K562 (cell line): ENCODE measurements around the gene CFL2. TPM values are rescaled to one million over a fixed set of nuclear protein-coding genes. Genes with fewer than 3 reads are reported as not detected.

Experiments
- ATAC-seq: fragments of 200-7000 bp; cut with Tn5 transposase; 3 replicates; pipeline ENCODE4 v1.9.1; 2020; ENCODE audit warnings: moderate library complexity
- BruUV-seq: library from RNA; stranded (reverse); fragments of 400-500 nt; replicated peaks from 2 replicates; lab custom pipeline; 2021; lab: Mats Ljungman, UMichigan
- CTCF ChIA-PET: fragments of 300-600 bp; formaldehyde crosslinking; extraction: SDS; loops from one replicate; lab custom pipeline; 2021; ENCODE audit warnings: low intra/inter-chr PET ratio; lab: Yijun Ruan, JAX
- POLR2A ChIA-PET: fragments of 300-600, 350-650 bp; sonication (Branson Sonifier 250); formaldehyde crosslinking; extraction: SDS; loops from one replicate; lab custom pipeline; 2021; ENCODE audit warnings: antibody characterized with exemption, inconsistent platforms; lab: Yijun Ruan, JAX
- DNase-seq, 4 experiments: peaks; one replicate each; pipeline versions ENCODE4 v3.0.0 to v3.0.0-alpha.2; 2011 to 2018; ENCODE audit warnings: low spot score in 3 of 4, mixed read lengths in 3 of 4; ENCODE audit errors: extremely low read depth in 1 of 4
- FAIRE-seq: peaks from 2 replicates; lab custom pipeline; 2011; peaks lifted over from hg19 to GRCh38; lab: Jason Lieb, UNC
- H2AFZ ChIP-seq: 2 replicates; pipeline ENCODE4 v1.6.0; 2011; ENCODE audit warnings: low read depth, low read length, control low read depth, inconsistent platforms
- H3K27ac ChIP-seq: fragments of 200-600 bp; 3 replicates; pipeline ENCODE4 v1.8.0; 2011; ENCODE audit warnings: low read depth, mild to moderate bottlenecking, control low read depth, inconsistent platforms, low read length, moderate library complexity, mixed read lengths; ENCODE audit errors: extremely low read depth
- H3K27me3 ChIP-seq, 2 experiments: fragments of 300-600 bp in 1 of 2; 2 replicates in 1 of 2; 3 replicates in 1 of 2; pipeline versions ENCODE4 v1.6.0 to v1.8.0; 2011; ENCODE audit warnings: inconsistent platforms in 2 of 2, low read length in 2 of 2, mild to moderate bottlenecking in 1 of 2, mixed read lengths in 1 of 2, moderate library complexity in 1 of 2; ENCODE audit not compliant: control insufficient read depth in 2 of 2, insufficient read depth in 2 of 2
- H3K36me3 ChIP-seq: fragments of 300-600 bp; 3 replicates; pipeline ENCODE4 v1.8.0; 2011; ENCODE audit warnings: mild to moderate bottlenecking, low read length, inconsistent platforms; ENCODE audit not compliant: control insufficient read depth, insufficient read depth
- H3K4me1 ChIP-seq, 2 experiments: fragments of 200-600 bp in 1 of 2; replicated peaks in 1 of 2; 2 replicates in 1 of 2; 3 replicates in 1 of 2; pipeline versions ENCODE4 v1.5.1 to v1.8.0; 2011; ENCODE audit warnings: inconsistent platforms in 2 of 2, low read length in 2 of 2, mild to moderate bottlenecking in 1 of 2, mixed read lengths in 1 of 2, moderate library complexity in 1 of 2; ENCODE audit not compliant: control insufficient read depth in 2 of 2, insufficient read depth in 2 of 2
- H3K4me2 ChIP-seq: 2 replicates; pipeline ENCODE4 v1.6.1; 2011; ENCODE audit warnings: low read length, control low read depth, inconsistent platforms, mixed read lengths; ENCODE audit not compliant: insufficient read depth
- H3K4me3 ChIP-seq: fragments of 200-600 bp; sonication (generic), shearing (Covaris generic); 2 replicates; pipeline ENCODE4 v1.5.1; 2016; ENCODE audit warnings: control low read depth, inconsistent platforms
- H3K79me2 ChIP-seq: fragments of 200-600 bp; 3 replicates; pipeline ENCODE4 v1.8.0; 2011; ENCODE audit warnings: low read length, inconsistent platforms; ENCODE audit not compliant: control insufficient read depth, insufficient read depth
- H3K9ac ChIP-seq, 2 experiments: 2 replicates each; pipeline versions ENCODE4 v1.6.0 to v1.6.1; 2011; ENCODE audit warnings: low read depth in 2 of 2, low read length in 2 of 2, control low read depth in 1 of 2, inconsistent platforms in 1 of 2, mild to moderate bottlenecking in 1 of 2, mixed read lengths in 1 of 2; ENCODE audit not compliant: insufficient read depth in 1 of 2
- H3K9me1 ChIP-seq: one replicate; pipeline ENCODE4 v1.6.0; 2011; ENCODE audit warnings: inconsistent platforms, mild to moderate bottlenecking, low read length, moderate library complexity; ENCODE audit not compliant: control insufficient read depth, insufficient read depth
- H3K9me3 ChIP-seq: replicated peaks from 2 replicates; pipeline ENCODE4 v1.5.1; 2011; ENCODE audit warnings: low read depth, low read length, inconsistent platforms; ENCODE audit not compliant: control insufficient read depth, insufficient read depth
- H4K20me1 ChIP-seq: replicated peaks from 2 replicates; pipeline ENCODE4 v1.6.1; 2011; ENCODE audit warnings: low read length, inconsistent platforms, mixed read lengths; ENCODE audit not compliant: control insufficient read depth, insufficient read depth
- BRD9 ChIP-seq: fragments of 450-650 bp; IDR thresholded peaks from 2 replicates; pipeline ENCODE4 v1.6.1; 2018; ENCODE audit warnings: low read depth; ENCODE audit not compliant: partially characterized antibody
- BRF1 ChIP-seq: IDR thresholded peaks from 3 replicates; pipeline ENCODE4 v1.6.1; 2011; ENCODE audit warnings: borderline replicate concordance, mild to moderate bottlenecking; ENCODE audit not compliant: insufficient read length; ENCODE audit errors: extremely low read depth
- ETV5 ChIP-seq: sonication (generic); formaldehyde crosslinking; IDR thresholded peaks from 2 replicates; pipeline ENCODE4 v1.4.0; 2020; ENCODE audit warnings: low read depth, mild to moderate bottlenecking, missing genetic modification reagents
- POLR2H ChIP-seq: IDR thresholded peaks from 2 replicates; pipeline ENCODE4 v1.6.1; 2016; ENCODE audit warnings: missing genetic modification characterization, low read depth, mild to moderate bottlenecking, control low read depth, missing compliant biosample characterization, moderate library complexity
- RFX1 ChIP-seq: fragments of 450-650 bp; IDR thresholded peaks from 2 replicates; pipeline ENCODE4 v1.6.1; 2016; ENCODE audit warnings: mild to moderate bottlenecking, moderate library complexity
- SRSF3 ChIP-seq: fragments of 200-400 bp; formaldehyde crosslinking; IDR thresholded peaks from 2 replicates; pipeline ENCODE4 v1.6.1; 2016; ENCODE audit warnings: mild to moderate bottlenecking, low read length, moderate library complexity; ENCODE audit not compliant: insufficient read depth
- XRCC5 ChIP-seq: fragments of 200-400 bp; formaldehyde crosslinking; IDR thresholded peaks from 2 replicates; pipeline ENCODE4 v1.6.1; 2017; ENCODE audit warnings: low read depth, mild to moderate bottlenecking, low read length
- ZFP1 ChIP-seq: fragments of 450-650 bp; formaldehyde crosslinking; IDR thresholded peaks from 2 replicates; pipeline ENCODE4 v1.4.0; 2020; ENCODE audit warnings: mild to moderate bottlenecking, mixed read lengths
- ZNF77 ChIP-seq: fragments of 250-450 bp; sonication (Bioruptor Pico); IDR thresholded peaks from 2 replicates; pipeline ENCODE4 v1.5.0; 2020
- WGBS: fragments of 100-300 bp; shearing (Covaris generic); methylation state at CpG from one replicate; pipeline ENCODE4 v1.1.6; 2016; ENCODE audit warnings: low coverage, mixed read lengths; ENCODE audit not compliant: insufficient coverage; ENCODE audit errors: missing lambda C conversion rate; 5-methylcytosine and 5-hydroxymethylcytosine counted together
- in situ Hi-C: fragments of 300-500 bp; cut with MboI; formaldehyde crosslinking; loops from 4 replicates; pipeline ENCODE4 v1.15.0; 2018; ENCODE audit warnings: inconsistent platforms, mixed read lengths
- intact Hi-C: fragments of 100-400 bp; cut with micrococcal nuclease; formaldehyde crosslinking; loops from 2 replicates; pipeline ENCODE4 v1.14.2; 2022
- polyA plus RNA-seq, 8 experiments: library from polyadenylated mRNA; depleted of rRNA in 4 of 8; stranded (reverse) in 5 of 8; unstranded in 3 of 8; fragments of >200 nt; fragmentation: Nextera tagmentation in 2 of 8; fragmentation: Illumina TruSeq in 1 of 8; extraction: Ambion mirVana in 2 of 8; extraction: Trizol in 1 of 8; gene quantifications; 2 replicates each; pipeline versions ENCODE4 v1.2.1 to v1.2.3, GENCODE V29; 2011 to 2014; ENCODE audit warnings: inconsistent platforms in 1 of 8, missing spikeins in 1 of 8
- total RNA-seq, 7 experiments: library from RNA; depleted of rRNA in 6 of 7; stranded (reverse); fragments of >200 nt in 6 of 7; fragmentation: Illumina TruSeq in 2 of 7; extraction: Trizol in 2 of 7; gene quantifications; 2 replicates each; pipeline versions ENCODE4 v1.2.1 to v1.2.3, GENCODE V29; 2011 to 2021; ENCODE audit warnings: low replicate concordance in 1 of 7
- TF ChIP-seq, protein P1 (sequence below): fragments of 450-650 bp; formaldehyde crosslinking; IDR thresholded peaks from 2 replicates; pipeline ENCODE4 v1.4.0; 2020; ENCODE audit warnings: mild to moderate bottlenecking, moderate library complexity

CFL2 gene
- total and polyA plus RNA-seq, 9 of the 15 experiments (the other 6 are each of a cell fraction or from before 2014, with no cell fraction given), result 2.0 to 12.7 (median 5.1) TPM

DNA sequence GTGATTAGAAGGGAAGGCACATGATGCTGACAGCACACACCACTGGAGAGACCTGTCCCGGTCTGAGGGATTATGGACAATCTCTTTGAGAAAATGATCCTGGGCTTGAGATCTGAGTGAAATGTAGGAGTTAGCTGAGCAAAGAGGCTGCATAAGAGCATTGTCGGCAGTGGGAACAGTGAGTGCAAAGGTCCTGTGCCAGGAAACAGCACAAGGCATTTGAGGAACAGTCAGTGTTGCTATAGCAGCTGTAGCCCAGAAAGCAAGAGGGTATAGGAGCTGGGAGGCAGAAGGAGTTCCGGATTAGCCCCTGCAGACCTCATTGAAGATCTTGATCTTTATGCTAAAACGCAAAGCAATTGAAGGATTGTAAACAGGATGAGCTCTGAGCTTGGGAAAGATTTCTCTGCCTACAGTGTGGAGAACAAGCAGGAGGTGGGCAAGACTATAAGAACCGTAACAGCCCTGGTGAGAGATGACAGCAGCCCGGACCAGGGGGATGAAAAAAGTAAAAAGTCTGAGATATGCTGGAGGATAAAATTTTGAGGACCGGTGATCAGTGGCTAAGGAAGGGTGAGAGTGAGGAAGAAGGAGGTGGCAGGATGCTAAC is 28.5 kb downstream of the CFL2 start:
- no peak for DNase-seq
- Histone ChIP-seq H4K20me1 (no peaks in the 10 kb centered on the region), H3K9me1 (no peaks in the 10 kb centered on the region), H3K4me1 (peaks cover 0 to 7% of the 10 kb centered on the region in 2 experiments; a peak in 2 of 5 replicates), H3K4me2 (no peak overlapping the region), H3K9me3 (no peaks in the 10 kb centered on the region), H3K27me3 (no peaks in the 10 kb centered on the region), H3K4me3 (no peak overlapping the region), H3K9ac (no peak overlapping the region), H3K36me3 (no peaks in the 10 kb centered on the region), H2AFZ (0 out of 2 replicates have a peak overlapping the region, but pooled peaks have one; percentile 39)
- POLR2A ChIA-PET, result no interaction called here
- BruUV-seq, result no TSS peak
- 0 out of 2 replicates have a peak, but pooled peaks have one; percentile 18 for TF ChIP-seq RFX1
- TF ChIP-seq, protein P1, sequence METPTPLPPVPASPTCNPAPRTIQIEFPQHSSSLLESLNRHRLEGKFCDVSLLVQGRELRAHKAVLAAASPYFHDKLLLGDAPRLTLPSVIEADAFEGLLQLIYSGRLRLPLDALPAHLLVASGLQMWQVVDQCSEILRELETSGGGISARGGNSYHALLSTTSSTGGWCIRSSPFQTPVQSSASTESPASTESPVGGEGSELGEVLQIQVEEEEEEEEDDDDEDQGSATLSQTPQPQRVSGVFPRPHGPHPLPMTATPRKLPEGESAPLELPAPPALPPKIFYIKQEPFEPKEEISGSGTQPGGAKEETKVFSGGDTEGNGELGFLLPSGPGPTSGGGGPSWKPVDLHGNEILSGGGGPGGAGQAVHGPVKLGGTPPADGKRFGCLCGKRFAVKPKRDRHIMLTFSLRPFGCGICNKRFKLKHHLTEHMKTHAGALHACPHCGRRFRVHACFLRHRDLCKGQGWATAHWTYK, result no peak
- TF ChIP-seq, all 486 proteins: peak for 1
- no peak for ATAC-seq
- FAIRE-seq, result no peak
- CTCF ChIA-PET, result no interaction called here
- in situ Hi-C loops (no loop called here), intact Hi-C loops (no loop called here)
- 18% methylated on average over 7 of the region's 7 CpGs for WGBS
- Histone ChIP-seq H3K79me2 (no peaks in the 10 kb centered on the region), H3K27ac (no peak overlapping the region)

DNA sequence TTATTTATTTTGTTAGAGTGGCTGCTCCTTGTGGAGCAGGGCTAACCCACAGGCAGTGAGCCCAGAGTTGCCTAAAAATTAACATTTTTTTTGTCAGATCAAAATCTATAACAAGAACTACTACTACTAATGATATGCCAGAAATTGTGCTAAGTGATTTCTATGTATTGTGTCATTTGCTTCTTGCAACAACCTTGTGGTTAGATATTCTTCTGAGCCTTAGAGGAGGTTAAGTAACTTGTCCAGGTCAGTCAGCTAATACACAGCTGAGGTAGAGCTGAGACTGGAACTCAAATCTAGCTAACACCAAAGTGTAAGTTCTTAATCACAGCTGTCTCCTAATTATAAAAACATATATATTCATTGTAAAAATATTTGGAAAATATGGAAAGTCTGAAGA is 29.8 kb downstream of the CFL2 start:
- intact Hi-C loops, result no loop called here
- Histone ChIP-seq H4K20me1 (no peaks in the 10 kb centered on the region), H3K79me2 (no peaks in the 10 kb centered on the region), H2AFZ (no peak overlapping the region)
- no TSS peak for BruUV-seq
- POLR2A ChIA-PET, result no interaction called here
- TF ChIP-seq XRCC5 (no peak), SRSF3 (no peak), ZFP1 (CRISPR knock-in tag) (no peak), POLR2H (tag) (no peak), ETV5 (CRISPR knock-in tag) (no peak), ZNF77 (CRISPR knock-in tag) (no peak), BRD9 (no peak), BRF1 (no peak)
- TF ChIP-seq, all 486 proteins: peak for 0
- Histone ChIP-seq H3K4me1 (peaks cover 0 to 7% of the 10 kb centered on the region in 2 experiments; a peak in 2 of 5 replicates), H3K4me2 (no peak overlapping the region), H3K9ac (no peak overlapping the region), H3K36me3 (no peaks in the 10 kb centered on the region), H3K27me3 (no peaks in the 10 kb centered on the region), H3K9me3 (no peaks in the 10 kb centered on the region), H3K9me1 (no peaks in the 10 kb centered on the region), H3K27ac (no peak overlapping the region), H3K4me3 (no peak overlapping the region)
- in situ Hi-C loops, result loop anchor here (5.0 kb wide), 1 partner anchor 33 kb away; no protein-coding TSS in a partner anchor
- DNase-seq (no peak), FAIRE-seq (no peak), ATAC-seq (no peak)
- CTCF ChIA-PET, result no interaction called here
